Muscle of leg (tissue), 11 donors: ENCODE results near the gene CCDC117. TPM values are rescaled to one million over a fixed set of nuclear protein-coding genes. Genes with fewer than 3 reads are reported as not detected.
"Not testable (repeated sequence)": the region's sequence is repeated elsewhere in the genome, so short reads cannot be mapped to it uniquely, and the experiment has no call there.

Source experiments
- DNase-seq: peaks from one replicate; pipeline ENCODE4 v3.0.0; 2013
- H3K27ac ChIP-seq: one replicate; pipeline ENCODE4 v1.5.1; 2013; ENCODE audit warnings: mild to moderate bottlenecking, low read length, control low read depth
- H3K27me3 ChIP-seq: one replicate; pipeline ENCODE4 v1.6.1; 2013; ENCODE audit warnings: low read length; ENCODE audit not compliant: control insufficient read depth, insufficient read depth
- H3K36me3 ChIP-seq: one replicate; pipeline ENCODE4 v1.6.1; 2013; ENCODE audit warnings: low read length; ENCODE audit not compliant: control insufficient read depth, insufficient read depth
- H3K4me1 ChIP-seq: one replicate; pipeline ENCODE4 v1.6.1; 2013; ENCODE audit warnings: low read length; ENCODE audit not compliant: control insufficient read depth, insufficient read depth
- H3K4me3 ChIP-seq: one replicate; pipeline ENCODE4 v1.5.1; 2013; ENCODE audit warnings: low read length, control low read depth
- H3K9me3 ChIP-seq: replicated peaks from 2 replicates; pipeline ENCODE4 v1.6.1; 2013; ENCODE audit warnings: low read depth, low read length; ENCODE audit not compliant: control insufficient read depth
- WGBS: methylation state at CpG from one replicate; pipeline ENCODE4 v1.1.5; 2013; ENCODE audit warnings: missing lambda C conversion rate; ENCODE audit not compliant: insufficient coverage; 5-methylcytosine and 5-hydroxymethylcytosine counted together
- polyA plus RNA-seq, 8 donors: library from polyadenylated mRNA; unstranded; fragments of 120-200 nt; gene quantifications; one replicate each; pipeline versions ENCODE4 v1.2.1 to v1.2.3, GENCODE V29; 2013; ENCODE audit warnings: inconsistent platforms in 1 of 8, low replicate concordance in 1 of 8; ENCODE audit not compliant: insufficient read length in 8 of 8, insufficient read depth in 1 of 8
- total RNA-seq: library from RNA; stranded (reverse); fragments of 120-200 nt; gene quantifications from one replicate; pipeline ENCODE4 v1.2.4, GENCODE V29; 2013

The CCDC117 gene
- total and polyA plus RNA-seq, 9 donors, result 14.2 to 30.9 (median 22.9) TPM

GRCh38 chr22:28801845-28802594, 29.5 kb downstream of the CCDC117 start:
- 32% methylated on average over 4 of the region's 14 CpGs for WGBS
- Histone ChIP-seq H3K27ac (peak overlapping the region; percentile 22), H3K27me3 (no peaks in the 10 kb centered on the region), H3K4me1 (peaks cover 23% of the 10 kb centered on the region), H3K36me3 (peaks cover 14% of the 10 kb centered on the region), H3K9me3 (no peaks in the 10 kb centered on the region), H3K4me3 (no peak overlapping the region)
- DNase-seq, result peak; percentile 38

DNA sequence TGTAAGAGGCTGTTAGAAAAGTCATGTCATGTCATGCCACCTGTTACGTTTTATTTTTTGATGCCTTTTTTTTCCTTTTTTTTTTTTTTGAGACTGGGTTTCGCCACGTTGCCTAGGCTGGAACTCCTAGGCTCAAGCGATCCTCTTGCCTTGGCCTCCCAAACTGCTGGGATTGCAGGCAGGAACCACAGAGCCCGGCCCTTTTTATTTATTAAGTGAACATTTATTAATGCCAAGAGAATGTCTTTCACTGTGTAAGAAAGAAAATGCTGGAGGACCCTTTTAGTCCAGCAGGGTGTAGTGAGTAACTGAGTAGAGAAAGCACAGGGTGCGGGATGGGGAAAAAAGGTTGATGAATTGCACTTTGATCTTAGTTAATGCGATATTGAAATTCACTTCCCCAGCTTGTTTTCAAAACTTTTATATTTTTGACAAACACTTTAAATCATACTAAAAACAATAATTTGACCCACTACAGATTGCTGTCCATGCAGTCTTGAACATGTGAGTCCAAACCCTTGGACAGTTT, 30.2 kb downstream of the CCDC117 start:
- Histone ChIP-seq H3K4me1 (peaks cover 23% of the 10 kb centered on the region), H3K27ac (no peak overlapping the region), H3K36me3 (peaks cover 9% of the 10 kb centered on the region), H3K27me3 (no peaks in the 10 kb centered on the region), H3K4me3 (no peak overlapping the region), H3K9me3 (no peaks in the 10 kb centered on the region)
- DNase-seq, result no peak
- 44% methylated on average over 1 of the region's 7 CpGs for WGBS

- not testable (repeated sequence) for H3K27ac ChIP-seq, H3K36me3 ChIP-seq, H3K4me3 ChIP-seq, H3K27me3 ChIP-seq, H3K9me3 ChIP-seq, DNase-seq
- peaks cover 12% of the 10 kb centered on the region for H3K4me1 ChIP-seq
- WGBS, result 78% methylated on average over 2 of the region's 5 CpGs
These were observed 32.9 kb downstream of the CCDC117 start for GRCh38 chr22:28805426-28805825.

- H3K36me3 ChIP-seq, result peaks cover 3% of the 10 kb centered on the region
- H3K27me3 ChIP-seq, result no peaks in the 10 kb centered on the region
- H3K4me3 ChIP-seq, result no peak overlapping the region
- H3K4me1 ChIP-seq, result peaks cover 6% of the 10 kb centered on the region
- no peaks in the 10 kb centered on the region for H3K9me3 ChIP-seq
- no peak overlapping the region for H3K27ac ChIP-seq
- no peak for DNase-seq
These were observed 36.3 kb downstream of the CCDC117 start for GRCh38 chr22:28808716-28809355.

- peak; percentile 74 for DNase-seq
- H3K27ac ChIP-seq, result peak overlapping the region; percentile 69
These were observed 38.5 kb downstream of the CCDC117 start for GRCh38 chr22:28810821-28811491.

GRCh38 chr22:28812516-28812915, 40.0 kb downstream of the CCDC117 start:
- peaks cover 3% of the 10 kb centered on the region for H3K36me3 ChIP-seq
- no peak overlapping the region for H3K4me3 ChIP-seq
- no peaks in the 10 kb centered on the region for H3K9me3 ChIP-seq
- no CpG with 5 or more reads among the region's 5 CpGs for WGBS
- H3K4me1 ChIP-seq, result peaks cover 6% of the 10 kb centered on the region
- peak; percentile 33 for DNase-seq
- H3K27me3 ChIP-seq, result no peaks in the 10 kb centered on the region
- H3K27ac ChIP-seq, result no peak overlapping the region

More at GRCh38 chr22:28810821-28811491, 38.5 kb downstream of the CCDC117 start:
- Histone ChIP-seq H3K36me3 (peaks cover 3% of the 10 kb centered on the region), H3K9me3 (no peaks in the 10 kb centered on the region), H3K4me1 (peaks cover 6% of the 10 kb centered on the region), H3K27me3 (no peaks in the 10 kb centered on the region), H3K4me3 (no peak overlapping the region)
- WGBS, result 93% methylated on average over 2 of the region's 13 CpGs

GRCh38 chr22:28813772-28814518, 41.5 kb downstream of the CCDC117 start:
- DNase-seq, result peak; percentile 70
- no peak overlapping the region for H3K4me3 ChIP-seq
- peaks cover 12% of the 10 kb centered on the region for H3K4me1 ChIP-seq
- H3K9me3 ChIP-seq, result no peaks in the 10 kb centered on the region
- 80% methylated on average over 2 of the region's 2 CpGs for WGBS
- peak overlapping the region; percentile 3 for H3K27ac ChIP-seq
- no peaks in the 10 kb centered on the region for H3K27me3 ChIP-seq
- peaks cover 2% of the 10 kb centered on the region for H3K36me3 ChIP-seq

- peaks cover 15% of the 10 kb centered on the region for H3K4me1 ChIP-seq
- H3K27ac ChIP-seq, result no peak overlapping the region
- H3K9me3 ChIP-seq, result no peaks in the 10 kb centered on the region
- no peak overlapping the region for H3K4me3 ChIP-seq
- WGBS, result 33% methylated on average over 1 of the region's 6 CpGs
- H3K36me3 ChIP-seq, result no peaks in the 10 kb centered on the region
- DNase-seq, result no peak
- H3K27me3 ChIP-seq, result no peaks in the 10 kb centered on the region
These were observed 42.6 kb downstream of the CCDC117 start for GRCh38 chr22:28815111-28815510.

DNA sequence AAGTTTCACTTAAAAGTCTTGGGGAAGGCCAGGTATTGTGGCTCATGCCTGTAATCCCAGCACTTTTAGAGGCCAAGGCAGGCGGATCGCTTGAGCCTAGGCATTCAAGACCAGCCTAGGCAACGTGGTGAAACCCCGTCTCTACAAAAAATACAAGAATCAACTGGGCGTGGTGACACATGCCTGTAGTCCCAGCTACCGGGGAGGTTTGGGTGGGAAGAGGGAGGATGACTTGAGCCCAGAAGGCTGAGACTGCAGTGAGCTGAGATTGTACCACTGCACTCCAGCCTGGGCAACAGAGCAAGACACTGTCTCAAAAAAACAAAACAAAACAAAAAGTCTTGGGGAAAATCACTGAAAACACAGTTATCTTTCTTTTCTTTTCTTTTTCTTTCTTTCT, 43.2 kb downstream of the CCDC117 start:
- H3K27me3 ChIP-seq, result no peaks in the 10 kb centered on the region
- no peaks in the 10 kb centered on the region for H3K9me3 ChIP-seq
- no peak overlapping the region for H3K4me3 ChIP-seq
- no peak for DNase-seq
- no peak overlapping the region for H3K27ac ChIP-seq
- WGBS, result no CpG with 5 or more reads among the region's 6 CpGs
- no peaks in the 10 kb centered on the region for H3K36me3 ChIP-seq
- peaks cover 15% of the 10 kb centered on the region for H3K4me1 ChIP-seq
